Upper lobe of left lung (tissue), 6 donors: Measurements from ENCODE around the gene CD1D. TPM values are rescaled to one million over a fixed set of nuclear protein-coding genes. Genes with fewer than 3 reads are reported as not detected.
A peak's percentile ranks its signal among the peaks of the same experiment; 100 is the strongest.

Experiments
- ATAC-seq, 2 donors: fragments of 200-7000 bp; cut with Tn5 transposase; one replicate each; pipeline ENCODE4 v1.9.1; 2022; ENCODE audit warnings: mild to moderate bottlenecking in 2 of 2, moderate library complexity in 2 of 2; ENCODE audit not compliant: low FRiP score in 2 of 2
- DNase-seq, 2 donors: peaks; one replicate each; pipeline ENCODE4 v3.0.0-alpha.2; 2019 to 2020
- H3K27ac ChIP-seq, 4 donors: fragments of 200-600 bp; sonication (generic); one replicate each; pipeline ENCODE4 v1.5.1; 2016 to 2019
- H3K27me3 ChIP-seq, 4 donors: fragments of 200-600 bp; sonication (generic); one replicate each; pipeline ENCODE4 v1.5.1; 2017 to 2019
- H3K36me3 ChIP-seq, 4 donors: fragments of 200-600 bp; sonication (generic); one replicate each; pipeline ENCODE4 v1.5.1; 2016 to 2019
- H3K4me1 ChIP-seq, 4 donors: fragments of 200-600 bp; sonication (generic); one replicate each; pipeline ENCODE4 v1.5.1; 2018 to 2019
- H3K4me3 ChIP-seq, 4 donors: fragments of 200-600 bp; sonication (generic); one replicate each; pipeline ENCODE4 v1.5.1; 2017 to 2019; ENCODE audit warnings: mild to moderate bottlenecking in 2 of 4, moderate library complexity in 1 of 4
- H3K9me3 ChIP-seq, 4 donors: fragments of 200-600 bp; sonication (generic); one replicate each; pipeline ENCODE4 v1.5.1; 2018 to 2019
- CTCF ChIP-seq, 6 experiments: fragments of 450-650 bp in 4 of 6; fragments of 200-600 bp in 2 of 6; sonication (generic) in 2 of 6; IDR thresholded peaks; one replicate each; pipeline ENCODE4 v1.5.1; 2016 to 2019; ENCODE audit warnings: antibody characterized with exemption in 6 of 6
- EP300 ChIP-seq, 4 donors: sonication (generic); formaldehyde crosslinking; IDR thresholded peaks; one replicate each; pipeline ENCODE4 v1.5.1; 2017; ENCODE audit warnings: antibody characterized with exemption in 4 of 4, control low read depth in 2 of 4
- POLR2A ChIP-seq, 4 donors: fragments of 450-650 bp; IDR thresholded peaks; one replicate each; pipeline ENCODE4 v1.5.1; 2016 to 2017; ENCODE audit warnings: antibody characterized with exemption in 4 of 4, mild to moderate bottlenecking in 2 of 4
- POLR2AphosphoS5 ChIP-seq, 2 donors: sonication (generic); formaldehyde crosslinking; IDR thresholded peaks; one replicate each; pipeline ENCODE4 v1.5.1; 2017; ENCODE audit warnings: antibody characterized with exemption in 2 of 2
- WGBS, 2 donors: methylation state at CpG; one replicate each; pipeline ENCODE4 v1.1.5; 2017 to 2018; 5-methylcytosine and 5-hydroxymethylcytosine counted together
- total RNA-seq, 6 donors: library from RNA; depleted of rRNA in 4 of 6; stranded (reverse); fragments of >200 nt in 4 of 6; gene quantifications; one replicate each; pipeline versions ENCODE4 v1.1.0 to v1.2.1, GENCODE V29; 2016 to 2021
- donor health status: DM: no; HTN: no; CAD: no; lungs with moderate emphysema.
- donor health status: DM: no; HTN: yes; CAD: no; lungs with severe emphysema.

CD1D gene
- total RNA-seq, 6 donors from 2014 or later, result 1.0 to 5.2 (median 4.0) TPM

DNA sequence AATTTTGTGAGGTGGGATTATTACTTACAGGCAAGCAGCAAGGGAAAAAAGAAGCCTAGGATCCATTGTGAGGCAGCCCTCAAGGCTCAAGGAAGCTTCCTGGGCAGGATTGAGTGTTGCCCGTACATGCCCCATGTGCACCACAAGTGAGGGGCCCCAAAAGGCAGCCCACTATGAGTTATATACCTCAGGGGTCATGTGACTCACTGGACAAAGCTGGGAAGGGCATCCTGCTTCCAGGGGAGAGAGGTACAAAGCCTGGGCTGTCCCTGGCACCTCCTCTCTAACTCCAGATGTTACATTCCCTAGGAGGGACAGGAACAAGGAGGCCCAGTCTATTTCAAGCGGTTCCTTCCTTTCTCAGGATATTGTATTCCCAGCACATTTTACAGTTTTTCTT is 34.0 kb upstream of the CD1D start:
- TF ChIP-seq EP300 (IDR thresholded peaks at IDR 0.05), result no peak
- no peak for TF ChIP-seq POLR2A (IDR thresholded peaks at IDR 0.05)
- no peak for TF ChIP-seq POLR2AphosphoS5 (IDR thresholded peaks at IDR 0.05)
- TF ChIP-seq CTCF (IDR thresholded peaks at IDR 0.05), result no peak
- Histone ChIP-seq H3K27ac (no peak overlapping the region), H3K36me3 (no peaks in the 10 kb centered on the region), H3K4me1 (peaks cover 8 to 20% (median 12%) of the 10 kb centered on the region in 4 donors), H3K9me3 (no peaks in the 10 kb centered on the region), H3K27me3 (no peaks in the 10 kb centered on the region), H3K4me3 (no peak overlapping the region)
- DNase-seq, result no peak
- ATAC-seq, result no peak
- WGBS, 2 donors, result 81 to 100% methylated on average over 2 of the region's 2 CpGs

GRCh38 chr1:158147401-158147800 is 33.3 kb upstream of the CD1D start:
- WGBS, 2 donors, result 56 to 64% methylated on average over 2 of the region's 2 CpGs
- TF ChIP-seq POLR2AphosphoS5 (IDR thresholded peaks at IDR 0.05) (no peak), POLR2A (IDR thresholded peaks at IDR 0.05) (no peak), EP300 (IDR thresholded peaks at IDR 0.05) (no peak), CTCF (IDR thresholded peaks at IDR 0.05) (no peak)

DNA sequence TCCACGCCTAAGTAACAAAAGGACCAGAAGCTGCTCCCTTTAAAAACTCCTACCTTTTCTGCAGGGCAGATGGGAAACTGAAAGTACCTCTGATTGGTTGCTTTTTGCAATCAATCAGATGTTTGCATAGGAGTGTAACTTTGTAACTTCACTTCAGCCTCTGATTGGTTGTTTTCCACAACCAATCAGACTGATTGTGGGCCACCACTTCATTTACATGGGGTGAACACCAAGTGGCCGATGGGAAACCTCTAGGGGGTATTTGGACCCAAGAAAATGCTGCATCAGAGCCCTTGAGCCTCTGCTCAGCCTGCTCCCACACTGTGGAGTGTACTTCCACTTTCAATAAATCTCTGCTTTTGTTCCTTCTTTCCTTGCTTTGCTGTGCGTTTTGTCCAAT is 32.8 kb upstream of the CD1D start:
- Histone ChIP-seq H3K27me3 (no peaks in the 10 kb centered on the region), H3K4me3 (no peak overlapping the region), H3K9me3 (no peaks in the 10 kb centered on the region), H3K36me3 (no peaks in the 10 kb centered on the region), H3K27ac (peak overlapping the region; percentile 58 to 78 (median 72)), H3K4me1 (peaks cover 8 to 20% (median 12%) of the 10 kb centered on the region in 4 donors)
- WGBS, 2 donors, result 77 to 79% methylated on average over 3 of the region's 3 CpGs
- DNase-seq (no peak), ATAC-seq (no peak)
- TF ChIP-seq POLR2AphosphoS5 (IDR thresholded peaks at IDR 0.05), result no peak

More at GRCh38 chr1:158147401-158147800, 33.3 kb upstream of the CD1D start:
- H3K36me3 ChIP-seq, result no peaks in the 10 kb centered on the region
- peak overlapping the region in 1 of 4 donors; percentile 58 for H3K27ac ChIP-seq
- H3K4me3 ChIP-seq, result no peak overlapping the region
- H3K27me3 ChIP-seq, result no peaks in the 10 kb centered on the region
- H3K9me3 ChIP-seq, result no peaks in the 10 kb centered on the region
- peaks cover 8 to 20% (median 12%) of the 10 kb centered on the region in 4 donors for H3K4me1 ChIP-seq
- no peak for ATAC-seq
- DNase-seq, result no peak

- H3K9me3 ChIP-seq, result no peaks in the 10 kb centered on the region
- peak overlapping the region; percentile 58 to 78 (median 72) for H3K27ac ChIP-seq
- no peaks in the 10 kb centered on the region for H3K27me3 ChIP-seq
- TF ChIP-seq POLR2A (IDR thresholded peaks at IDR 0.05) (no peak), POLR2AphosphoS5 (IDR thresholded peaks at IDR 0.05) (no peak), EP300 (IDR thresholded peaks at IDR 0.05) (no peak)
- H3K4me1 ChIP-seq, result peaks cover 8 to 20% (median 12%) of the 10 kb centered on the region in 4 donors
- no peak overlapping the region for H3K4me3 ChIP-seq
- no peak for DNase-seq
- H3K36me3 ChIP-seq, result no peaks in the 10 kb centered on the region
- 65 to 74% methylated on average over 1 of the region's 1 CpG for WGBS, 2 donors
- peak in 1 of 2 donors; percentile 23 for ATAC-seq
These were observed 32.2 kb upstream of the CD1D start for GRCh38 chr1:158148468-158148867.

- TF ChIP-seq EP300 (IDR thresholded peaks at IDR 0.05) (no peak), POLR2A (IDR thresholded peaks at IDR 0.05) (no peak), CTCF (IDR thresholded peaks at IDR 0.05) (no peak), POLR2AphosphoS5 (IDR thresholded peaks at IDR 0.05) (no peak)
- Histone ChIP-seq H3K9me3 (no peaks in the 10 kb centered on the region), H3K27ac (peak overlapping the region; percentile 67 to 78 (median 76)), H3K4me1 (peaks cover 8 to 20% (median 12%) of the 10 kb centered on the region in 4 donors), H3K4me3 (peak overlapping the region; percentile 5 to 48 (median 38)), H3K36me3 (no peaks in the 10 kb centered on the region), H3K27me3 (no peaks in the 10 kb centered on the region)
- DNase-seq, result no peak
- ATAC-seq, result no peak
- WGBS, 2 donors, result 47 to 60% methylated on average over 7 to 8 of the region's 8 CpGs
These were observed 31.5 kb upstream of the CD1D start for GRCh38 chr1:158149175-158149574.
